Measurements from ENCODE around the gene LGALS1.

DNA sequence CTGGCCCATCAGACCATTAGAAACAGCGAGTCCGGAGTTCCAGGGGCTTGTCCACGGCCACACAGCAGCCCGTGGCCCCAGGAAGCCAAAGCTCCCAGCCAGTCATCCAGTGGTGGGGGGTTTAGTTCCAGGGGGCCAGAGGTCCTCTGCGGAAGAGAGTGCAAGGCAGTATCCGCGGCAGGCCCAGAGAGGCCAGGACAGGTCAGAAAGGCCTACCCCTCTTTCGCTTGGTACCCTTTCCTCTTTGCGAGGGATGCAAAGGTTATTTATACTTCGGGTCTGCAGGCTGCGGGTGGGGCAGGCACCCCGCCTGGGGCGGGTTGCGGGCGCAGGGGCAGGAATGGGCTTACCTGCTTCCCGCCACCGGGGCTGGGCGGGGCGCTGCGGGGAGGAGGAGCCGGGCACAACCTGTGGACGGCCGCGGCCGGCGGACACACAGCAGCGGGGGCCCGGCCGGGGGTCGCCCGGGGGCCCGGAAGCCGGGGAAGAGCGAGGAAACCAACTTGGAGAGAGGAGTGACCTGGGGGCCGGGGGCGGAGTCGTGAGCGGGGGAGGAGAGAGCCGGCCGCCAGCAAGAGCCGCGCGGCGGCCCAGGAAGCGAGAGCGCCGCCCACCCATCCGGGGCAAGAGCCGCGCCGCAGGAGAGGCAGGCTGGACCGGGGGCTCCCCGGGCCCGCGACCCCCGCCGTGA lies 36.2 kb upstream of the LGALS1 start, which contains the start of gene SH3BP1:
- TF ChIP-seq, protein P1, sequence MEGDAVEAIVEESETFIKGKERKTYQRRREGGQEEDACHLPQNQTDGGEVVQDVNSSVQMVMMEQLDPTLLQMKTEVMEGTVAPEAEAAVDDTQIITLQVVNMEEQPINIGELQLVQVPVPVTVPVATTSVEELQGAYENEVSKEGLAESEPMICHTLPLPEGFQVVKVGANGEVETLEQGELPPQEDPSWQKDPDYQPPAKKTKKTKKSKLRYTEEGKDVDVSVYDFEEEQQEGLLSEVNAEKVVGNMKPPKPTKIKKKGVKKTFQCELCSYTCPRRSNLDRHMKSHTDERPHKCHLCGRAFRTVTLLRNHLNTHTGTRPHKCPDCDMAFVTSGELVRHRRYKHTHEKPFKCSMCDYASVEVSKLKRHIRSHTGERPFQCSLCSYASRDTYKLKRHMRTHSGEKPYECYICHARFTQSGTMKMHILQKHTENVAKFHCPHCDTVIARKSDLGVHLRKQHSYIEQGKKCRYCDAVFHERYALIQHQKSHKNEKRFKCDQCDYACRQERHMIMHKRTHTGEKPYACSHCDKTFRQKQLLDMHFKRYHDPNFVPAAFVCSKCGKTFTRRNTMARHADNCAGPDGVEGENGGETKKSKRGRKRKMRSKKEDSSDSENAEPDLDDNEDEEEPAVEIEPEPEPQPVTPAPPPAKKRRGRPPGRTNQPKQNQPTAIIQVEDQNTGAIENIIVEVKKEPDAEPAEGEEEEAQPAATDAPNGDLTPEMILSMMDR (conservative IDR thresholded peaks at IDR 0.05; ENCODE audit: low read depth, low read length), result no peak
- no peak for TF ChIP-seq EZH2 (IDR thresholded peaks at IDR 0.05; ENCODE audit: borderline replicate concordance, low read depth, low read length, poor library complexity, severe bottlenecking)

Data from A673 (cell line).